HepG2 (cell line): Measurements from ENCODE around the gene RBMS2. TPM values are rescaled to one million over a fixed set of nuclear protein-coding genes. Genes with fewer than 3 reads are reported as not detected.

Source experiments
- AFF4 ChIP-seq: sonication (generic); formaldehyde crosslinking; IDR thresholded peaks from 2 replicates; pipeline ENCODE4 v1.4.0; 2020; ENCODE audit warnings: missing genetic modification reagents
- ATF6 ChIP-seq: sonication (generic); formaldehyde crosslinking; conservative IDR thresholded peaks from 2 replicates; pipeline ENCODE4 v1.4.0; 2020; ENCODE audit warnings: missing genetic modification reagents
- CREB1 ChIP-seq, 2 experiments: fragments of 450-650 bp in 1 of 2; IDR thresholded peaks; 2 replicates each; pipeline ENCODE4 v1.6.1; 2016 to 2017; ENCODE audit warnings: control low read depth in 1 of 2, mild to moderate bottlenecking in 1 of 2, missing compliant biosample characterization in 1 of 2, missing genetic modification characterization in 1 of 2
- MXD1 ChIP-seq: sonication (generic); formaldehyde crosslinking; IDR thresholded peaks from 2 replicates; pipeline ENCODE4 v1.4.0; 2020; ENCODE audit warnings: mild to moderate bottlenecking, missing genetic modification reagents
- NFKBIZ ChIP-seq: IDR thresholded peaks from 2 replicates; pipeline ENCODE4 v1.6.1; 2018; ENCODE audit warnings: missing genetic modification reagents, missing compliant biosample characterization
- PHF21A ChIP-seq: sonication (generic); formaldehyde crosslinking; IDR thresholded peaks from 2 replicates; pipeline ENCODE4 v1.5.0; 2020; ENCODE audit warnings: mild to moderate bottlenecking, missing genetic modification reagents
- TEF ChIP-seq: sonication (generic); formaldehyde crosslinking; IDR thresholded peaks from 2 replicates; pipeline ENCODE4 v1.5.0; 2020; ENCODE audit warnings: missing genetic modification reagents
- ZBTB2 ChIP-seq: sonication (generic); formaldehyde crosslinking; IDR thresholded peaks from 2 replicates; pipeline ENCODE4 v1.8.0; 2022; ENCODE audit warnings: low read depth, missing genetic modification reagents
- ZBTB3 ChIP-seq: sonication (generic); formaldehyde crosslinking; IDR thresholded peaks from 2 replicates; pipeline ENCODE4 v1.4.0; 2020; ENCODE audit warnings: low read depth, mild to moderate bottlenecking, moderate library complexity, missing genetic modification reagents, borderline replicate concordance
- ZBTB4 ChIP-seq: sonication (generic); formaldehyde crosslinking; IDR thresholded peaks from 2 replicates; pipeline ENCODE4 v1.4.0; 2020; ENCODE audit warnings: missing genetic modification reagents, mild to moderate bottlenecking, borderline replicate concordance
- ZNF230 ChIP-seq: sonication (generic); formaldehyde crosslinking; IDR thresholded peaks from 2 replicates; pipeline ENCODE4 v1.4.0; 2020; ENCODE audit warnings: mild to moderate bottlenecking, missing genetic modification reagents
- ZNF639 ChIP-seq: conservative IDR thresholded peaks from 2 replicates; pipeline ENCODE4 v1.6.1; 2018; ENCODE audit warnings: missing genetic modification reagents
- ZNF713 ChIP-seq: sonication (generic); formaldehyde crosslinking; IDR thresholded peaks from 2 replicates; pipeline ENCODE4 v1.4.0; 2020; ENCODE audit warnings: mild to moderate bottlenecking, missing genetic modification reagents
- ZNF761 ChIP-seq: sonication (generic); formaldehyde crosslinking; conservative IDR thresholded peaks from 2 replicates; pipeline ENCODE4 v1.4.0; 2020; ENCODE audit warnings: mild to moderate bottlenecking, missing genetic modification reagents
- polyA plus RNA-seq, 8 experiments: library from polyadenylated mRNA; depleted of rRNA in 3 of 8; stranded (reverse) in 7 of 8; unstranded in 1 of 8; fragments of >200 nt; fragmentation: Illumina TruSeq in 4 of 8; extraction: Trizol in 4 of 8; gene quantifications; 2 replicates each; pipeline versions ENCODE4 v1.2.1 to v1.2.3, GENCODE V29; 2011 to 2016; ENCODE audit warnings: low read depth in 4 of 8, missing spikeins in 1 of 8, mixed read lengths in 1 of 8; ENCODE audit not compliant: insufficient read depth in 1 of 8
- total RNA-seq, 5 experiments: library from RNA; depleted of rRNA; stranded (reverse); fragments of >200 nt; fragmentation: Illumina TruSeq; extraction: Trizol; gene quantifications; 2 replicates each; pipeline ENCODE4 v1.2.3, GENCODE V29; 2016; ENCODE audit warnings: low read depth in 1 of 5

The RBMS2 gene
- total and polyA plus RNA-seq, 2 of the 13 experiments (the other 11 are each of a cell fraction or from before 2014, with no cell fraction given) = 0.53 to 7.4 TPM

- no peak for TF ChIP-seq MXD1
- no peak for TF ChIP-seq ZBTB4 (CRISPR knock-in tag)
- 0 out of 2 replicates have a peak, but pooled peaks have one; percentile 45 for TF ChIP-seq NFKBIZ (CRISPR knock-in tag)
- TF ChIP-seq AFF4 (CRISPR knock-in tag) = no peak
- TF ChIP-seq ZNF761 (CRISPR knock-in tag) = no peak
- no peak for TF ChIP-seq ATF6 (CRISPR knock-in tag)
- no peak for TF ChIP-seq ZNF713 (CRISPR knock-in tag)
- no peak for TF ChIP-seq ZBTB3 (CRISPR knock-in tag)
- TF ChIP-seq CREB1 (IDR thresholded peaks at IDR 0.05) = 0 out of 2 replicates have a peak, but pooled peaks have one; percentile 10
- TF ChIP-seq CREB1 (CRISPR knock-in tag; IDR thresholded peaks at IDR 0.05) = no peak
- TF ChIP-seq ZNF230 (CRISPR knock-in tag) = no peak
- TF ChIP-seq ZNF639 (CRISPR knock-in tag) = 0 out of 2 replicates have a peak, but pooled peaks have one; percentile 59
- TF ChIP-seq ZBTB2 (CRISPR knock-in tag) = no peak
- TF ChIP-seq TEF (CRISPR knock-in tag) = no peak
- no peak for TF ChIP-seq PHF21A
Observed at GRCh38 chr12:56630180-56630632, 108.6 kb downstream of the RBMS2 start, which contains the start of gene BAZ2A (continued).
